Measurements from ENCODE around the gene TAF5. TPM values are rescaled to one million over a fixed set of nuclear protein-coding genes. Genes with fewer than 3 reads are reported as not detected.
A peak's percentile ranks its signal among the peaks of the same experiment; 100 is the strongest.

The TAF5 gene
- total RNA-seq, 1 experiment from 2014 or later: 4.2 TPM

DNA sequence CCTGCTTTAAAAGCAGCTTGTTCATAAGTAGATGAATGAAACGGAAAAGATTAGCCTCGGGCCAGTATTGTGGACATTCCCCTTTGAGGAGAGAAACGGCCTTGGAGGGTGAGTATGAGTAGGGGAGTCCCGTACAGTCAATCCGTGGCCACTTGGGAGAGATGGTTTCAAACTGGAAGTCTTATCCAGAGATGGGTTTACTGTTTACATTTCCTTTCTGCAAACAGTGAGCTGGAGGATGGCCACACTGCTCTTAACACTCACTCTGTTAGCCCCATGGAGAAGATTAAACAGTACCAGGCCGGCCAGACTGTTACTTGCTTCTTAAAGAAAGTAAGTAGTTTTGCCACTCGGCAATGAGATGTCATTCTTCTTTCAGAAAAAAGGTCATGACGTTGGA, 64.1 kb downstream of the TAF5 start:
- no peaks in the 10 kb centered on the region for H3K9me2 ChIP-seq (ENCODE audit: insufficient read depth)
- POLR2A ChIA-PET (ENCODE audit: unreplicated experiment): no interaction called here
- H3F3A ChIP-seq (ENCODE audit: insufficient read depth, low read depth): no peaks in the 10 kb centered on the region
- no peaks in the 10 kb centered on the region for H3K4me1 ChIP-seq (replicated peaks; ENCODE audit: insufficient read depth)
- H3K4me2 ChIP-seq: no peak overlapping the region
- H3K9me3 ChIP-seq (ENCODE audit: insufficient read depth, low read depth): no peaks in the 10 kb centered on the region
- no peak for TF ChIP-seq EZH2 (IDR thresholded peaks at IDR 0.05; ENCODE audit: low read depth)
- TF ChIP-seq, protein P1, sequence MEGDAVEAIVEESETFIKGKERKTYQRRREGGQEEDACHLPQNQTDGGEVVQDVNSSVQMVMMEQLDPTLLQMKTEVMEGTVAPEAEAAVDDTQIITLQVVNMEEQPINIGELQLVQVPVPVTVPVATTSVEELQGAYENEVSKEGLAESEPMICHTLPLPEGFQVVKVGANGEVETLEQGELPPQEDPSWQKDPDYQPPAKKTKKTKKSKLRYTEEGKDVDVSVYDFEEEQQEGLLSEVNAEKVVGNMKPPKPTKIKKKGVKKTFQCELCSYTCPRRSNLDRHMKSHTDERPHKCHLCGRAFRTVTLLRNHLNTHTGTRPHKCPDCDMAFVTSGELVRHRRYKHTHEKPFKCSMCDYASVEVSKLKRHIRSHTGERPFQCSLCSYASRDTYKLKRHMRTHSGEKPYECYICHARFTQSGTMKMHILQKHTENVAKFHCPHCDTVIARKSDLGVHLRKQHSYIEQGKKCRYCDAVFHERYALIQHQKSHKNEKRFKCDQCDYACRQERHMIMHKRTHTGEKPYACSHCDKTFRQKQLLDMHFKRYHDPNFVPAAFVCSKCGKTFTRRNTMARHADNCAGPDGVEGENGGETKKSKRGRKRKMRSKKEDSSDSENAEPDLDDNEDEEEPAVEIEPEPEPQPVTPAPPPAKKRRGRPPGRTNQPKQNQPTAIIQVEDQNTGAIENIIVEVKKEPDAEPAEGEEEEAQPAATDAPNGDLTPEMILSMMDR (conservative IDR thresholded peaks at IDR 0.05): no peak
- H3K27ac ChIP-seq: no peak overlapping the region
- no peak overlapping the region for H2AFZ ChIP-seq
- no peak overlapping the region for H3K4me3 ChIP-seq
- no peaks in the 10 kb centered on the region for H3K27me3 ChIP-seq (ENCODE audit: insufficient read depth, low read depth)
- DNase-seq: no peak
- intact Hi-C loops (cut with micrococcal nuclease; ENCODE audit: unreplicated experiment): no loop called here
- no TSS peak for BruUV-seq (replicated peaks)
- H3K36me3 ChIP-seq (ENCODE audit: low read depth): 0 out of 2 replicates have a peak, but pooled peaks cover 7% of the 10 kb centered on the region
- CTCF ChIA-PET: no interaction called here
- H4K20me1 ChIP-seq (ENCODE audit: insufficient read depth): no peaks in the 10 kb centered on the region
- H3K79me2 ChIP-seq (ENCODE audit: low read depth): no peaks in the 10 kb centered on the region

DNA sequence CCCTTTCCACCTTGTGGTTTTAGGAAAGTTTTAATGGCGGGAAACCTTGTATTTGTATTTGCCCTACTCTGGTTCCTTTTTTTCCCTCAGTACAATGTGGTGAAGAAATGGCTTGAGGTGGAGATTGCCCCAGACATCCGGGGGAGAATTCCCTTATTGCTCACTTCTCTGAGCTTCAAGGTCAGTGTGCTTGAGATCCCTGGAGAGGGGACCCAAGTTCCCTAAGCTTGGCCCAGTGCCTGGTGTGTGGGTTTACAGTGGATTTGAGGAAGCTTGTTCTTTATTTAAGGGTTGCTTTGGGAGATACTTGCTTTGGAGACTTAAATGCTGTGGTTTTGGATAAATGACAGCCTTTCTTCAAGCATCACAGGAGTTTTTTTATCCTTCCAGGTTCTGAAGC, 66.1 kb downstream of the TAF5 start:
- POLR2A ChIA-PET (ENCODE audit: unreplicated experiment): no interaction called here
- CTCF ChIA-PET: no interaction called here
- no peaks in the 10 kb centered on the region for H3K79me2 ChIP-seq (ENCODE audit: low read depth)
- BruUV-seq (replicated peaks): no TSS peak
- intact Hi-C loops (cut with micrococcal nuclease; ENCODE audit: unreplicated experiment): no loop called here
- no peak for TF ChIP-seq EZH2 (IDR thresholded peaks at IDR 0.05; ENCODE audit: low read depth)
- H3K36me3 ChIP-seq (ENCODE audit: low read depth): 0 out of 2 replicates have a peak, but pooled peaks cover 6% of the 10 kb centered on the region
- H3K4me2 ChIP-seq: no peak overlapping the region
- no peak overlapping the region for H3K27ac ChIP-seq
- no peaks in the 10 kb centered on the region for H3K27me3 ChIP-seq (ENCODE audit: insufficient read depth, low read depth)
- H3K9me2 ChIP-seq (ENCODE audit: insufficient read depth): no peaks in the 10 kb centered on the region
- no peaks in the 10 kb centered on the region for H3K9me3 ChIP-seq (ENCODE audit: insufficient read depth, low read depth)
- no peak overlapping the region for H2AFZ ChIP-seq
- H3K4me1 ChIP-seq (replicated peaks; ENCODE audit: insufficient read depth): no peaks in the 10 kb centered on the region
- H3K4me3 ChIP-seq: no peak overlapping the region
- DNase-seq: no peak
- no peaks in the 10 kb centered on the region for H3F3A ChIP-seq (ENCODE audit: insufficient read depth, low read depth)
- H4K20me1 ChIP-seq (ENCODE audit: insufficient read depth): no peaks in the 10 kb centered on the region

Small RNA genes within 50 kb of the gene (microRNA-seq; reads per million reads assigned to microRNA genes)
- 1,928 reads per million, percentile 81 among the genes with 10 or more reads in this experiment for gene MIR1307 (ENCODE audit: borderline number of aligned reads, borderline replicate concordance)

Other genes with a start within 250 kb of the TAF5 start
- gene NT5C2, start 174.7 kb upstream of the TAF5 start, total RNA-seq (2021): 47.1 and 67.9 TPM in 2 replicates
- not detected in 2 replicates for gene RPEL1, start 122.1 kb upstream of the TAF5 start, total RNA-seq (2021)
- 20.4 and 20.9 TPM in 2 replicates for gene INA, start 90.8 kb upstream of the TAF5 start, total RNA-seq (2021)
- gene PCGF6, start 16.8 kb upstream of the TAF5 start, total RNA-seq (2021): 4.5 and 7.1 TPM in 2 replicates
- gene ATP5MK, start 28.5 kb downstream of the TAF5 start, total RNA-seq (2021): 198 and 230 TPM in 2 replicates
- 20.4 and 20.5 TPM in 2 replicates for gene PDCD11, start 28.6 kb downstream of the TAF5 start, total RNA-seq (2021)
- 46.3 and 54.1 TPM in 2 replicates for gene CALHM2, start 84.4 kb downstream of the TAF5 start, total RNA-seq (2021)
- gene CALHM1, start 90.9 kb downstream of the TAF5 start, total RNA-seq (2021): not detected in 2 replicates
- 12.5 and 13.1 TPM in 2 replicates for gene CALHM3, start 111.3 kb downstream of the TAF5 start, total RNA-seq (2021)
- gene NEURL1, start 125.7 kb downstream of the TAF5 start, total RNA-seq (2021): 3.0 and 4.8 TPM in 2 replicates